ENCODE data around the gene NEIL1. TPM values are rescaled to one million over a fixed set of nuclear protein-coding genes. Genes with fewer than 3 reads are reported as not detected.
"Not testable (repeated sequence)": the region's sequence is repeated elsewhere in the genome, so short reads cannot be mapped to it uniquely, and the experiment has no call there.

NEIL1 gene
- total and polyA plus RNA-seq, 2 donors (not counting 1 experiment from before 2014, with no cell fraction given): 0.68 to 6.3 TPM

DNA sequence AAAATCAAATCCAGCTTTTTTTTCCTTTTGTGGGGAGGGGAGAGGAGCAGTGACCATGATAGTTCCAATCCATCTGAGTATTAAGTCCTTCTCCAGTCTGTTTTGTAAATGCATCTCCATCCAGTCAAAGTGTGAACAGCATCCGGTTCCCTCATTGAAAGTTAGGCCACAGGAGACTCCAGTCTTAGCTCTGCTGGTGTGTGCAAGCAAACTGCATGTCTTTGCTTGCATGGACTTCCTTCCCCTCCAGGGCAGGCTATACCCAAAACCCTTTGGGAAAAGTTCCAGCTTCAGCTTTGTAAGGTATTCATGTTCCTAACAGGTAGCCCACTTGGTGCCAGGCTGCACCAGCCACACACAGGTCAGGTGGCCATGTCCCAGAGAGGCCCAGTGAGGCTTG is 24.6 kb downstream of the NEIL1 start:
- Histone ChIP-seq H3K27me3 (ENCODE audit: control insufficient read depth, insufficient read depth, low read length) (no peaks in the 10 kb centered on the region), H2AFZ (ENCODE audit: low read length) (no peak overlapping the region), H3K4me2 (ENCODE audit: extremely low read depth, insufficient read depth, low read length) (no peak overlapping the region), H3K36me3 (ENCODE audit: control insufficient read depth, insufficient read depth, low read length) (peaks cover 8% of the 10 kb centered on the region), H3K9me3 (ENCODE audit: control insufficient read depth, insufficient read depth, low read depth, low read length) (no peaks in the 10 kb centered on the region), H3K9ac (ENCODE audit: insufficient read depth, low read length) (no peak overlapping the region), H3K4me1 (ENCODE audit: control insufficient read depth, extremely low read depth, insufficient read depth, low read length) (peaks cover 9% of the 10 kb centered on the region), H3K4me3 (replicated peaks in 1 of 4; ENCODE audit: control extremely low read depth in 1 of 4, insufficient read depth in 1 of 4, low read depth in 3 of 4, low read length in 4 of 4) (no peak overlapping the region), H3K27ac (ENCODE audit: insufficient read depth, low read length) (no peak overlapping the region), H4K20me1 (ENCODE audit: control insufficient read depth, extremely low read depth, insufficient read depth, low read length) (no peaks in the 10 kb centered on the region), H3K79me2 (ENCODE audit: control insufficient read depth, insufficient read depth, low read length) (peaks cover 8% of the 10 kb centered on the region)
- no peak for TF ChIP-seq EZH2 (IDR thresholded peaks at IDR 0.05; ENCODE audit: low read length, missing control alignments)
- TF ChIP-seq CTCF (conservative IDR thresholded peaks at IDR 0.05 in 1 of 2, IDR thresholded peaks at IDR 0.05 in 1 of 2; ENCODE audit: low read depth in 1 of 2, low read length in 2 of 2): no peak
- no peak for DNase-seq (ENCODE audit: low read depth in 2 of 2)

GRCh38 chr15:75371901-75372688 is 25.3 kb downstream of the NEIL1 start:
- TF ChIP-seq EZH2 (IDR thresholded peaks at IDR 0.05; ENCODE audit: low read length, missing control alignments) (no peak), CTCF (conservative IDR thresholded peaks at IDR 0.05 in 1 of 2, IDR thresholded peaks at IDR 0.05 in 1 of 2; ENCODE audit: low read depth in 1 of 2, low read length in 2 of 2) (no peak)
- Histone ChIP-seq H3K9ac (ENCODE audit: insufficient read depth, low read length) (no peak overlapping the region), H3K9me3 (ENCODE audit: control insufficient read depth, insufficient read depth, low read depth, low read length) (no peaks in the 10 kb centered on the region), H3K4me3 (replicated peaks in 1 of 4; ENCODE audit: control extremely low read depth in 1 of 4, insufficient read depth in 1 of 4, low read depth in 3 of 4, low read length in 4 of 4) (no peak overlapping the region), H4K20me1 (ENCODE audit: control insufficient read depth, extremely low read depth, insufficient read depth, low read length) (no peaks in the 10 kb centered on the region), H3K27ac (ENCODE audit: insufficient read depth, low read length) (no peak overlapping the region), H3K27me3 (ENCODE audit: control insufficient read depth, insufficient read depth, low read length) (no peaks in the 10 kb centered on the region), H3K4me2 (ENCODE audit: extremely low read depth, insufficient read depth, low read length) (no peak overlapping the region), H3K4me1 (ENCODE audit: control insufficient read depth, extremely low read depth, insufficient read depth, low read length) (peaks cover 9% of the 10 kb centered on the region), H2AFZ (ENCODE audit: low read length) (no peak overlapping the region), H3K79me2 (ENCODE audit: control insufficient read depth, insufficient read depth, low read length) (peaks cover 6% of the 10 kb centered on the region), H3K36me3 (ENCODE audit: control insufficient read depth, insufficient read depth, low read length) (peaks cover 4% of the 10 kb centered on the region)
- no peak for DNase-seq (ENCODE audit: low read depth in 2 of 2)

DNA sequence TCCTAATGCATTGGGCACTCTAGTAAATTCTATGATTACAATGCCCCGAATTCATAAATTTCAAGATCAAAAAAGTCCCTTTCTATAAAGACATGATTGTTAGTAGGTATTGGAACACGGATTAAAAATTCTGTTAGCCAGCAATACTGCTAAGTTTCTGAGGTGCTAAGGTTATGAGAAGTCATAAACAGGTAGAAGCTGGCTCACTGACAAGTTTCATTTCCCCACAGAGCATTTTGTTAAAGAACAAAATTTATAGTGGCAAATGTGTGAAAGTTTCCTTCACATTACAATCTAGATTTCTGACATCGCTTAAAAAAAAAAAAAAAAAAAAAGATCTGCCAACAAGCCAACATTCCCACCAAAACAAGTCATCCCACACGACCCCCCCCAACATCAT is 33.9 kb downstream of the NEIL1 start:
- Histone ChIP-seq H3K9ac (ENCODE audit: insufficient read depth, low read length) (no peak overlapping the region), H3K4me1 (ENCODE audit: control insufficient read depth, extremely low read depth, insufficient read depth, low read length) (no peaks in the 10 kb centered on the region), H2AFZ (ENCODE audit: low read length) (no peak overlapping the region), H3K79me2 (ENCODE audit: control insufficient read depth, insufficient read depth, low read length) (no peaks in the 10 kb centered on the region), H3K27me3 (ENCODE audit: control insufficient read depth, insufficient read depth, low read length) (no peaks in the 10 kb centered on the region), H3K4me3 (replicated peaks in 1 of 4; ENCODE audit: control extremely low read depth in 1 of 4, insufficient read depth in 1 of 4, low read depth in 3 of 4, low read length in 4 of 4) (no peak overlapping the region), H3K9me3 (ENCODE audit: control insufficient read depth, insufficient read depth, low read depth, low read length) (no peaks in the 10 kb centered on the region), H4K20me1 (ENCODE audit: control insufficient read depth, extremely low read depth, insufficient read depth, low read length) (no peaks in the 10 kb centered on the region), H3K27ac (ENCODE audit: insufficient read depth, low read length) (no peak overlapping the region), H3K36me3 (ENCODE audit: control insufficient read depth, insufficient read depth, low read length) (peaks cover 2% of the 10 kb centered on the region), H3K4me2 (ENCODE audit: extremely low read depth, insufficient read depth, low read length) (no peak overlapping the region)
- TF ChIP-seq CTCF (conservative IDR thresholded peaks at IDR 0.05 in 1 of 2, IDR thresholded peaks at IDR 0.05 in 1 of 2; ENCODE audit: low read depth in 1 of 2, low read length in 2 of 2) (no peak), EZH2 (IDR thresholded peaks at IDR 0.05; ENCODE audit: low read length, missing control alignments) (no peak)
- DNase-seq (ENCODE audit: low read depth in 2 of 2): no peak

DNA sequence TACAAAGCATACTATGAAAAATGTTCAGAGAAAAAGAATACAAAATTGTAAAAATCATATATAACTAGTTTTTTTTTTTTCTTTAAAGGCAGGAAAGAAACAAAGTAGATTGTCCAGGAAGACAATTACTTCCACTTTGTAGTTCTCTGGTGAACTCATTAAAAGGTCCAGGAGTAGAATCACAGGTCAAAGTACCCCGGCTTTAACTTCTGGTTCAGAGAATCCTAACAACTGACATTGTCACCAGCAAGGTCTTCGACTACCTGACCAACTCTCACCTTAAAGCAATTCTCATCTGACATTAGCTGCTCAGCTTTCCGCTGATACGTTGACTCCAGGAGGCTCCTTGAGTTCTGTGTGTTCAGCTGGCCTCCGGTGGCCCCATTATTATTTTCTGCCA is 37.1 kb downstream of the NEIL1 start:
- not testable (repeated sequence) for H3K9me3 ChIP-seq (ENCODE audit: control insufficient read depth, insufficient read depth, low read depth, low read length); H3K4me2 ChIP-seq (ENCODE audit: extremely low read depth, insufficient read depth, low read length); DNase-seq (ENCODE audit: low read depth in 2 of 2); H3K4me1 ChIP-seq (ENCODE audit: control insufficient read depth, extremely low read depth, insufficient read depth, low read length); H3K27ac ChIP-seq (ENCODE audit: insufficient read depth, low read length); H4K20me1 ChIP-seq (ENCODE audit: control insufficient read depth, extremely low read depth, insufficient read depth, low read length); H3K27me3 ChIP-seq (ENCODE audit: control insufficient read depth, insufficient read depth, low read length); H3K79me2 ChIP-seq (ENCODE audit: control insufficient read depth, insufficient read depth, low read length); H2AFZ ChIP-seq (ENCODE audit: low read length); H3K4me3 ChIP-seq (replicated peaks in 1 of 4; ENCODE audit: control extremely low read depth in 1 of 4, insufficient read depth in 1 of 4, low read depth in 3 of 4, low read length in 4 of 4); H3K9ac ChIP-seq (ENCODE audit: insufficient read depth, low read length); H3K36me3 ChIP-seq (ENCODE audit: control insufficient read depth, insufficient read depth, low read length)

Measured in fibroblast of lung (primary cell).